K562 (cell line): ENCODE data around the gene RPL39L.

ENCODE experiments used
- ATF3 ChIP-seq, 2 experiments: fragments of 450-650 bp in 1 of 2; sonication (generic) in 1 of 2; formaldehyde crosslinking in 1 of 2; IDR thresholded peaks in 1 of 2; conservative IDR thresholded peaks in 1 of 2; 2 replicates each; pipeline versions ENCODE4 v1.6.1 to v1.8.1; 2016 to 2023; ENCODE audit warnings: mild to moderate bottlenecking in 2 of 2, moderate library complexity in 2 of 2, inconsistent platforms in 1 of 2, missing genetic modification reagents in 1 of 2
- FOXA1 ChIP-seq: fragments of 450-650 bp; IDR thresholded peaks from 2 replicates; pipeline ENCODE4 v1.6.1; 2016; ENCODE audit warnings: mild to moderate bottlenecking, borderline replicate concordance
- HDAC1 ChIP-seq, 2 experiments: fragments of 450-650 bp; IDR thresholded peaks; 2 replicates each; pipeline ENCODE4 v1.6.1; 2016 to 2017; ENCODE audit warnings: inconsistent platforms in 1 of 2, mild to moderate bottlenecking in 1 of 2, moderate library complexity in 1 of 2
- MAZ ChIP-seq, 2 experiments: fragments of 450-650 bp in 1 of 2; sonication (generic) in 1 of 2; formaldehyde crosslinking; IDR thresholded peaks in 1 of 2; conservative IDR thresholded peaks in 1 of 2; 2 replicates each; pipeline versions ENCODE4 v1.4.0 to v1.5.0; 2020; ENCODE audit warnings: mild to moderate bottlenecking in 1 of 2, missing genetic modification reagents in 1 of 2
- PML ChIP-seq: IDR thresholded peaks from 2 replicates; pipeline ENCODE4 v1.6.1; 2012; ENCODE audit warnings: low read length, inconsistent platforms
- POLR2A ChIP-seq: fragments of 450-650 bp; conservative IDR thresholded peaks from 2 replicates; pipeline ENCODE4 v1.6.1; 2016
- TEAD4 ChIP-seq, 2 experiments: sonication (generic) in 1 of 2; formaldehyde crosslinking in 1 of 2; IDR thresholded peaks; 2 replicates each; pipeline versions ENCODE4 v1.6.1 to v1.8.0; 2012 to 2022; ENCODE audit warnings: borderline replicate concordance in 1 of 2, inconsistent platforms in 1 of 2, low read length in 1 of 2, mild to moderate bottlenecking in 1 of 2, missing genetic modification reagents in 1 of 2
- ZBTB1 ChIP-seq: sonication (generic); formaldehyde crosslinking; IDR thresholded peaks from 2 replicates; pipeline ENCODE4 v1.8.1; 2023; ENCODE audit warnings: missing genetic modification reagents, low read depth, mild to moderate bottlenecking, borderline replicate concordance
- ZC3H8 ChIP-seq: fragments of 450-650 bp; IDR thresholded peaks from 2 replicates; pipeline ENCODE4 v1.6.1; 2017
- ZKSCAN1 ChIP-seq: fragments of 150-350 bp; IDR thresholded peaks from 2 replicates; pipeline ENCODE4 v1.6.1; 2016; ENCODE audit warnings: low read depth, low read length
- ZNF24 ChIP-seq: fragments of 450-650 bp; IDR thresholded peaks from 2 replicates; pipeline ENCODE4 v1.6.1; 2016
- TF ChIP-seq, protein P1 (sequence below): sonication (generic); formaldehyde crosslinking; IDR thresholded peaks from 2 replicates; pipeline ENCODE4 v1.8.0; 2022; ENCODE audit warnings: missing genetic modification reagents, mild to moderate bottlenecking, borderline replicate concordance

DNA sequence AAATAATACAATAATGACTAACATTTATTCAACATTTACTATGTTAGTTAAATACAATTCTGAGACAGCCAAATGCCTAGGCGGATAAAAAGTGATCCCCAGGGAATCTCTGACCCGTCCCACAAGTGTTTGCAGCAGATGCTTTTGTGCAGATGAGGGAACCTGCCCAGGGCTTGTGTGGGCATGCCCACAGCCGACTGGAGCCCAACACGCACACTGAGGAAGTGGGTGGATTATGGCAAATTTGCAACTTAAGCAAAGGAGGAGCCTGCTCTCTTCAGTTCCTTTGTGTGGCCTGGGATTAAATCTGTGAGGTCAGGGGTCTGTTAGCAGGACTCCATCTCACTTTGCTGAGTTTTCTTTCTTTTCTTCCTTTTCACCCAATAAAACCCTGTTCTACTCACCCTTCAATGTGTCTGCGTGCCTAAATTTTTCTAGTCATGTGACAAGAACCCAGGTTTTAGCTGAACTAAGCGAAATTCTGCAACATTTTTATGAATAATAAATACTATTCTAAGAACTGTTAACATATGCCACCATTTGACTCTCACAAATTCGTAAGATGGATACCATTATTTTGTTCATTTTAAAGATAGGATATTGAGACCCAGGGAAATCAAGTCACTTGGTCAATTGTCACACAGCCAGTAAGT lies 44.0 kb upstream of the RPL39L start:
- no peak for TF ChIP-seq TEAD4 (IDR thresholded peaks at IDR 0.05; ENCODE audit: low read length)
- TF ChIP-seq TEAD4 (CRISPR knock-in tag; IDR thresholded peaks at IDR 0.05; ENCODE audit: borderline replicate concordance): no peak
- TF ChIP-seq ZC3H8: no peak
- TF ChIP-seq HDAC1 (IDR thresholded peaks at IDR 0.05): no peak
- no peak for TF ChIP-seq POLR2A
- TF ChIP-seq ZBTB1 (CRISPR knock-in tag): no peak
- TF ChIP-seq ATF3 (IDR thresholded peaks at IDR 0.05): no peak
- TF ChIP-seq ATF3 (CRISPR knock-in tag; conservative IDR thresholded peaks at IDR 0.05): no peak
- no peak for TF ChIP-seq ZKSCAN1
- TF ChIP-seq, protein P1, sequence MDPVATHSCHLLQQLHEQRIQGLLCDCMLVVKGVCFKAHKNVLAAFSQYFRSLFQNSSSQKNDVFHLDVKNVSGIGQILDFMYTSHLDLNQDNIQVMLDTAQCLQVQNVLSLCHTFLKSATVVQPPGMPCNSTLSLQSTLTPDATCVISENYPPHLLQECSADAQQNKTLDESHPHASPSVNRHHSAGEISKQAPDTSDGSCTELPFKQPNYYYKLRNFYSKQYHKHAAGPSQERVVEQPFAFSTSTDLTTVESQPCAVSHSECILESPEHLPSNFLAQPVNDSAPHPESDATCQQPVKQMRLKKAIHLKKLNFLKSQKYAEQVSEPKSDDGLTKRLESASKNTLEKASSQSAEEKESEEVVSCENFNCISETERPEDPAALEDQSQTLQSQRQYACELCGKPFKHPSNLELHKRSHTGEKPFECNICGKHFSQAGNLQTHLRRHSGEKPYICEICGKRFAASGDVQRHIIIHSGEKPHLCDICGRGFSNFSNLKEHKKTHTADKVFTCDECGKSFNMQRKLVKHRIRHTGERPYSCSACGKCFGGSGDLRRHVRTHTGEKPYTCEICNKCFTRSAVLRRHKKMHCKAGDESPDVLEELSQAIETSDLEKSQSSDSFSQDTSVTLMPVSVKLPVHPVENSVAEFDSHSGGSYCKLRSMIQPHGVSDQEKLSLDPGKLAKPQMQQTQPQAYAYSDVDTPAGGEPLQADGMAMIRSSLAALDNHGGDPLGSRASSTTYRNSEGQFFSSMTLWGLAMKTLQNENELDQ (CRISPR knock-in tag): no peak
- TF ChIP-seq PML: no peak
- no peak for TF ChIP-seq FOXA1
- TF ChIP-seq ZNF24: no peak
- no peak for TF ChIP-seq MAZ (CRISPR knock-in tag; conservative IDR thresholded peaks at IDR 0.05 in 1 of 2, IDR thresholded peaks at IDR 0.05 in 1 of 2)
